Gastrocnemius medialis (tissue), 4 donors: ENCODE measurements around the gene FCN2. TPM values are rescaled to one million over a fixed set of nuclear protein-coding genes. Genes with fewer than 3 reads are reported as not detected.

Source experiments
- ATAC-seq, 2 donors: fragments of 150-250 bp; one replicate each; pipeline ENCODE4 v1.9.1; 2016
- DNase-seq, 2 donors: peaks; one replicate each; pipeline ENCODE4 v3.0.0-alpha.2; 2019
- H3K27ac ChIP-seq, 4 donors: fragments of 200-600 bp; sonication (generic); 1 replicate in 1 of 4; 2 replicates in 3 of 4; pipeline ENCODE4 v1.5.1; 2016 to 2018; ENCODE audit warnings: mild to moderate bottlenecking in 2 of 4, moderate library complexity in 1 of 4
- H3K27me3 ChIP-seq, 3 donors: fragments of 200-600 bp; sonication (generic) in 2 of 3; 1 replicate in 1 of 3; 2 replicates in 2 of 3; pipeline versions ENCODE4 v1.5.1 to v1.6.0; 2016 to 2019; ENCODE audit warnings: mild to moderate bottlenecking in 1 of 3, moderate library complexity in 1 of 3
- H3K36me3 ChIP-seq, 2 donors: fragments of 200-600 bp; sonication (generic) in 1 of 2; one replicate each; pipeline ENCODE4 v1.5.1; 2017 to 2018
- H3K4me1 ChIP-seq, 2 donors: fragments of 200-600 bp; sonication (generic) in 1 of 2; one replicate each; pipeline ENCODE4 v1.5.1; 2016 to 2017; ENCODE audit warnings: mild to moderate bottlenecking in 2 of 2
- H3K4me3 ChIP-seq, 4 donors: fragments of 200-600 bp; sonication (generic) in 3 of 4; 1 replicate in 1 of 4; 2 replicates in 3 of 4; pipeline ENCODE4 v1.5.1; 2016 to 2019; ENCODE audit warnings: mild to moderate bottlenecking in 2 of 4
- H3K9me3 ChIP-seq, 3 donors: fragments of 200-600 bp; sonication (generic) in 2 of 3; 1 replicate in 1 of 3; 2 replicates in 2 of 3; pipeline ENCODE4 v1.5.1; 2016 to 2019
- POLR2A ChIP-seq, 2 donors: fragments of 450-650 bp; IDR thresholded peaks; one replicate each; pipeline ENCODE4 v1.6.1; 2017; ENCODE audit warnings: antibody characterized with exemption in 2 of 2, mild to moderate bottlenecking in 2 of 2, moderate library complexity in 2 of 2
- in situ Hi-C, 4 donors: fragments of 200-750 bp; cut with MboI; loops; one replicate each; pipeline versions ENCODE4 v1.15.0 to v1.8.0; 2017; ENCODE audit warnings: low sequenced_read_pairs in 4 of 4
- intact Hi-C: fragments of 100-400 bp; cut with DNase I; formaldehyde crosslinking; loops from one replicate; pipeline ENCODE4 v1.15.1; 2023; ENCODE audit warnings: low total_unique reads
- total RNA-seq, 4 donors: library from RNA; depleted of rRNA; stranded (reverse); fragments of >200 nt; gene quantifications; one replicate each; pipeline versions ENCODE4 v1.1.0 to v1.2.3, GENCODE V29; 2016
- TF ChIP-seq, protein P1 (sequence below), 5 experiments: fragments of 450-650 bp in 3 of 5; fragments of 200-600 bp in 2 of 5; sonication (generic) in 2 of 5; IDR thresholded peaks in 4 of 5; conservative IDR thresholded peaks in 1 of 5; 1 replicate in 4 of 5; 2 replicates in 1 of 5; pipeline ENCODE4 v1.5.1; 2016 to 2019; ENCODE audit warnings: antibody characterized with exemption in 5 of 5, mild to moderate bottlenecking in 3 of 5, moderate library complexity in 3 of 5

FCN2 gene
- total RNA-seq, 4 donors from 2014 or later = not detected

DNA sequence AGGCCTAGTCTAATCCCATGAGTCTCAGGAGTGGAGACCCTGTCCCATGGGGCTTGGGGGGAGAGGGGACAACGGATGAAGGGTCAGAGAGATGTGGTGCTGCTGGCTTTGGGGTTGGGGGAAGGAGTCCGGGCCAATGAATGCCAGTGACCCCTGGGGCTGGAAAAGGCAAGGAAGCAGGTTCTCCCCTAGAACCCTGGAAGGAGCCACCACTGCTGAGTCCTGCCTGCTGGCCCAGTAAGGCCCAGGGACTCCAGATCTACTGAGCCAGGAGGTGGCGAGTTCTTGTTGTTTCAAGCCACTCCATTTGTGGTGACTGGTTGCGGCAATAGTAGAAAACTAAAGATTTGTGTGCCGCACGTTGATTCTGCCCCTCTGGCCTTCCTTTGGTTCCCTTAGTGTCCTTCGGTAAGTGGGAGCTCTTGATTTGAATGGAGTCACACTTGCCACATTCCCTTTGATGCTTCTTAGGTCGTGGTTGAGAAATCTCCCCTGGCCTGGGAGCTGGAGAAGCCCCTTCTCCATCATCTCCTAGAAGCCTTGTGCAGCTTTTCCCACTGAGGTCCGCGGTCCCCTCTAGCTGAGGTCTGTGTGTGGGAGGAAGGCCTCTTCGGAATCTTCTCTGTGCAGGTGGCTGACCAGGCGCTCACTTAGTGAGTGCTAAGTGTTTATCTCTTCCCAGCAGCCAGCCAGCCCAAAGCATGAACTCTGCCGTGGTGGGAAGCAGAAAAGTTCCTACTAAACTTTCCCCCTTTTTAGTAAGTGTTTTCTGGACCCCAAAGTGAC is 28.1 kb downstream of the FCN2 start:
- ATAC-seq (no peak), DNase-seq (no peak)
- in situ Hi-C loops (no loop called here), intact Hi-C loops (no loop called here)
- Histone ChIP-seq H3K27me3 (peaks cover 0 to 9% (median 0%) of the 10 kb centered on the region in 3 donors), H3K4me3 (no peak overlapping the region), H3K27ac (no peak overlapping the region), H3K9me3 (no peaks in the 10 kb centered on the region), H3K4me1 (no peaks in the 10 kb centered on the region), H3K36me3 (no peaks in the 10 kb centered on the region)
- no peak for TF ChIP-seq POLR2A (IDR thresholded peaks at IDR 0.05)
- TF ChIP-seq, protein P1, sequence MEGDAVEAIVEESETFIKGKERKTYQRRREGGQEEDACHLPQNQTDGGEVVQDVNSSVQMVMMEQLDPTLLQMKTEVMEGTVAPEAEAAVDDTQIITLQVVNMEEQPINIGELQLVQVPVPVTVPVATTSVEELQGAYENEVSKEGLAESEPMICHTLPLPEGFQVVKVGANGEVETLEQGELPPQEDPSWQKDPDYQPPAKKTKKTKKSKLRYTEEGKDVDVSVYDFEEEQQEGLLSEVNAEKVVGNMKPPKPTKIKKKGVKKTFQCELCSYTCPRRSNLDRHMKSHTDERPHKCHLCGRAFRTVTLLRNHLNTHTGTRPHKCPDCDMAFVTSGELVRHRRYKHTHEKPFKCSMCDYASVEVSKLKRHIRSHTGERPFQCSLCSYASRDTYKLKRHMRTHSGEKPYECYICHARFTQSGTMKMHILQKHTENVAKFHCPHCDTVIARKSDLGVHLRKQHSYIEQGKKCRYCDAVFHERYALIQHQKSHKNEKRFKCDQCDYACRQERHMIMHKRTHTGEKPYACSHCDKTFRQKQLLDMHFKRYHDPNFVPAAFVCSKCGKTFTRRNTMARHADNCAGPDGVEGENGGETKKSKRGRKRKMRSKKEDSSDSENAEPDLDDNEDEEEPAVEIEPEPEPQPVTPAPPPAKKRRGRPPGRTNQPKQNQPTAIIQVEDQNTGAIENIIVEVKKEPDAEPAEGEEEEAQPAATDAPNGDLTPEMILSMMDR (IDR thresholded peaks at IDR 0.05 in 4 of 5, conservative IDR thresholded peaks at IDR 0.05 in 1 of 5) = no peak

DNA sequence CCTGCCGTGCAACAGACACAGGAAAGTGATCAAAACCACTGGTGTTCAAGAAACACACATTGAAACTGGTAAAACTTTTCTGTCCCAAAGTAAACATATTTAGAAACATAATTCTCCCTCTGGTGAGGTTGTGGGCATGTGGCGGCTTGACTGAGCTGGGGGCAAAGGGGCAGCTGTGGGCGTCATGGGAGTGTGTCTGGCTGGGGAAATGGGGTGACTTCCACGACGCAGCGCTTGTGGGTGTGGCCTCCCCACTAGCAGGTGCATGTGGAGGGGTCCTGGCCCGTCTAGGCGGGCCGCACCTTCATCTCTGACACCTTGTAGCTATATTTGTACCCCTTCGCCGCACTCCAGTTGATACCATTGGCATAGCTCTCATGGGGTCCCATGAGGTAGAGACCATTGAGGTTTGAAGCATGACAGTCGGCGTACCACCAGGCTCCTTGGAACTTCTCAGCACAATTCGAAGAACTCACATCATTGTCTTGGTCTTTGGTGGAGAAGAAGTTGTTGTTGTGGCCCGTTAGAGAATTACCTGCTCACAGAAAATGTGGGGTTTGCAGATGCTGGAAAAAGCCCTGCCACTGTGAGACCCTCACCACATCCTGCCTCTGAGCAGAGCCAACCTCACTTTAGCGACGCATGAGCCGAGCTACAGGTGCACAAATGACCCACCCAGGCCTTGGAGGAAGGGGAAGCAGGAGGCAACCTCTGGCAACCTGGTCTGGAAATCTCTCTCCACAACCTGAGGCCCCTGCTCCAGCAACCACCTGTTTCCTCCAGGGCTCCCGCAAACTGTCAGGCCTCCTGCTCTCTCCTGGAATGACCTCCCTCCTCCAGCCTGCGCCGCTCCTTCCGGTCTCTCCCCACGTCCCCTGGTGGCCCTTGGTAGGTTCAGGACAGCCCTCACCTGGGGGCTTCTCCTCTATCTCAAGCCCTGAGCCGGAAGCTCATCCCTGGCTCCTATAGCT is 29.2 kb downstream of the FCN2 start:
- Histone ChIP-seq H3K4me3 (no peak overlapping the region), H3K4me1 (no peaks in the 10 kb centered on the region), H3K9me3 (no peaks in the 10 kb centered on the region), H3K36me3 (no peaks in the 10 kb centered on the region), H3K27ac (no peak overlapping the region), H3K27me3 (peaks cover 0 to 3% (median 0%) of the 10 kb centered on the region in 3 donors)
- DNase-seq = no peak
- in situ Hi-C loops = no loop called here
- no peak for ATAC-seq
- TF ChIP-seq POLR2A (IDR thresholded peaks at IDR 0.05) = no peak
- TF ChIP-seq, protein P1 (IDR thresholded peaks at IDR 0.05 in 4 of 5, conservative IDR thresholded peaks at IDR 0.05 in 1 of 5) = no peak
- intact Hi-C loops = no loop called here

DNA sequence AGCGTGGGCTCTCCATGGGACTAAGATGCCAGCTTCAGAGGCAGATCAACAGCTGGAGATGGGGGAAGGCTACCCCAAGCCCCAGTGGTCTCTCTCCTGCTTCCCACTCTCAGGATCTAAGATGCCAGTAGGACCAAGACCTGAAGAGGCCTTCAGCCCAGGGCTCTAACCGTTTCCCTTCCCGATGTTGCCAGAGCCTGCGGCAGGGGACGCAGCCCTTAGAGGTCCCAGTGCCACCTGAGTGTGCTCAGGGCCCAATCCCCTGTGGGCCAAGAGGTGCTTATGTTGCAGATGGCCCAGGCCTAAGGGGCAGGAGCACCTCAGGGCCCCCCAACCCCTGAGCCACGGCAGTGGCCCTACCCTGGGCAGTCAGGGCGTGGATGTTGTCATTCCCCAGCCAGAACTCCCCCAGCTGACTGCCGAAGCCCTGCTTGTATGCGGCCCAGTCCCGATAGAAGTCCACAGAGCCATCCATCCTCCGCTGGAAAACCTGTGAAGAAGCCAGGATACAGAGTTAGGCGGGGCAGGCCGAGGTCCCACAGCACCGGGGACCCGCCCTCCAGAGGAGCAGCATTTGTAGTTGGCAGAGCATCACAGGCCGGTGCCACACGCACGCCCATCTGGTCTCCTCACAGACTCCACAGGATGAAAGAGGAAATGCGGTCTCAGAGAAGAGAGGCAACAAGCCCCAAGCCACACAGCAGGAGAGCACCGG is 31.7 kb downstream of the FCN2 start:
- in situ Hi-C loops = no loop called here
- no peak for ATAC-seq

More for the DNA sequence above, 31.7 kb downstream of the FCN2 start:
- Histone ChIP-seq H3K27ac (no peak overlapping the region), H3K4me1 (no peaks in the 10 kb centered on the region), H3K4me3 (no peak overlapping the region), H3K27me3 (peaks cover 0 to 3% (median 0%) of the 10 kb centered on the region in 3 donors), H3K36me3 (no peaks in the 10 kb centered on the region), H3K9me3 (no peaks in the 10 kb centered on the region)
- TF ChIP-seq POLR2A (IDR thresholded peaks at IDR 0.05) = no peak
- TF ChIP-seq, protein P1 (IDR thresholded peaks at IDR 0.05 in 4 of 5, conservative IDR thresholded peaks at IDR 0.05 in 1 of 5) = no peak
- intact Hi-C loops = no loop called here
- no peak for DNase-seq
